AG04449 (cell line): ENCODE results near the gene SCAMP2.
A peak's percentile ranks its signal among the peaks of the same experiment; 100 is the strongest.
"Not testable (repeated sequence)": the region's sequence is repeated elsewhere in the genome, so short reads cannot be mapped to it uniquely, and the experiment has no call there.

Source experiments
- CTCF ChIA-PET: fragments of 350-600 bp; formaldehyde crosslinking; extraction: SDS; loops from one replicate; lab custom pipeline; 2021; ENCODE audit warnings: antibody characterized with exemption; lab: Yijun Ruan, JAX
- POLR2A ChIA-PET: fragments of 400-600, 350-600 bp; formaldehyde crosslinking; extraction: SDS; loops from one replicate; lab custom pipeline; 2020; ENCODE audit warnings: antibody characterized with exemption, inconsistent platforms; lab: Yijun Ruan, JAX
- DNase-seq: peaks from one replicate; pipeline ENCODE4 v3.0.0-alpha.2; 2010; ENCODE audit warnings: low read depth, low spot score
- H3K4me3 ChIP-seq: 2 replicates; pipeline ENCODE4 v1.5.1; 2011; ENCODE audit warnings: low read depth, mild to moderate bottlenecking, control low read depth, low read length
- CTCF ChIP-seq: IDR thresholded peaks from one replicate; pipeline ENCODE4 v1.5.1; 2011; ENCODE audit warnings: mild to moderate bottlenecking, moderate library complexity, low read length, control low read depth, inconsistent platforms; ENCODE audit not compliant: insufficient read depth; ENCODE audit errors: missing control alignments

Gene SCAMP2

DNA sequence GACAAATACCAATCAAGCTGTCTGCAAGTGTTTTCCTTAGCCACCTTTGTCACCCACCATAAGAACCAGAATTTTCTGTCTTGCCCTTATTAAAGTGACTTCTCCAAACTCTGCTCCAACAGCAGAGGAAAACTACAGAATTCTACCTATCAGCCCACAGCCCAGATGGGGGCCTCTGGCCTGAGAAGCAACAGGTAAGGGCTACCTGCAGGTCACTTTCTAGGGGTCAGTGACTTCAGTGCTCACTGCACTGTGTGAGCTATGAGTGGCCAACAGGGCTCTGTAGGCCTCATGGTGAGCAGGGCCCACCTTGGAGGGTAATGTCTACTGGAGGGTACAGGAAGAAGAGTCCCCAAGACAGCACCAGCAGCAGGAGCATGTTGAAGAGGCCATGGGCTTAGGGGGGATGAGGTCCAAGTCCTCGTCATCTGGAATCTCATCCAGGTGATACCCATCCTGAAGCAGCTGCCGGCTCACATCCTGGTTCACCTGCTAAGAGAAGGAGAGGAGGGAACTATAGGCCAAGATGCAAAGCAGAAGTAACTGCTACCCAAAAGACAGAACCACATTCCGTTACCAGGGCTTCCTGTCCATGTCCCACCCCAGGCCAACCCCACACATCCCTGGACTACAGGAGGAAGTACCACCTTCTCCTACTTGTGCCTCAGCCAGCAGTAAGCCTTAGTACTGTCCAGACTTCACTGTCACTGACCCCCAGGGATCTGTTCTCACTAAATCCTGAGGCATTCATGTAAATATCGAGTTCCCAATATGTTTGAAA lies 29.3 kb upstream of the SCAMP2 start:
- no peak for DNase-seq
- no peak for TF ChIP-seq CTCF
- no peak overlapping the region for H3K4me3 ChIP-seq
- POLR2A ChIA-PET: interaction anchor here (1.1 to 1.4 kb wide), 2 partner anchors 13 to 17 kb away, joined by 3 to 10 read pairs; partner anchors contain the start of gene MPI
- CTCF ChIA-PET: interaction anchor here (0.9 to 8.8 kb wide), 43 partner anchors 10 to 531 kb away, joined by 3 to 134 read pairs (median 8); partner anchors contain the start of genes CSK, MPI, SCAMP2 and ULK3

- ChIA-PET POLR2A (interaction anchor here (1.1 to 1.4 kb wide), 2 partner anchors 12 to 16 kb away, joined by 3 to 10 read pairs; partner anchors contain the start of gene MPI), CTCF (interaction anchor here (0.7 to 8.8 kb wide), 47 partner anchors 9 to 352 kb away, joined by 3 to 134 read pairs (median 7); partner anchors contain the start of genes CSK, MPI, SCAMP2 and ULK3)
- TF ChIP-seq CTCF: peak; percentile 62
- DNase-seq: no peak
- no peak overlapping the region for H3K4me3 ChIP-seq
Observed at GRCh38 chr15:74901612-74902063, 28.5 kb upstream of the SCAMP2 start.

GRCh38 chr15:74897300-74897701 lies 24.1 kb upstream of the SCAMP2 start:
- CTCF ChIA-PET: interaction anchor here (0.8 to 9.3 kb wide), 2 partner anchors 6 to 96 kb away, joined by 4 to 134 read pairs; partner anchors contain the start of gene FAM219B
- no peak for TF ChIP-seq CTCF
- no peak overlapping the region for H3K4me3 ChIP-seq
- POLR2A ChIA-PET: interaction anchor here (0.6 to 1.6 kb wide), 5 partner anchors 8 to 126 kb away, joined by 3 to 11 read pairs (median 3); partner anchors contain the start of genes FAM219B, MPI and PPCDC
- DNase-seq: no peak

- DNase-seq: no peak
- TF ChIP-seq CTCF: no peak
- CTCF ChIA-PET: interaction anchor here (9.3 kb wide), 1 partner anchor 7 kb away, joined by 134 read pairs; the partner anchor contains the start of gene FAM219B
- POLR2A ChIA-PET: interaction anchor here (1.1 to 1.9 kb wide), 2 partner anchors 10 to 12 kb away, joined by 4 to 13 read pairs; partner anchors contain the start of gene FAM219B
- no peak overlapping the region for H3K4me3 ChIP-seq
Observed at GRCh38 chr15:74896316-74896715, 23.2 kb upstream of the SCAMP2 start.

GRCh38 chr15:74895830-74896229 lies 22.7 kb upstream of the SCAMP2 start:
- no peak for DNase-seq
- H3K4me3 ChIP-seq: no peak overlapping the region
- CTCF ChIA-PET: interaction anchor here (0.9 to 9.3 kb wide), 2 partner anchors 7 to 112 kb away, joined by 3 to 134 read pairs; partner anchors contain the start of gene FAM219B
- TF ChIP-seq CTCF: no peak
- POLR2A ChIA-PET: interaction anchor here (0.7 to 1.9 kb wide), 3 partner anchors 11 to 112 kb away, joined by 4 to 13 read pairs (median 5); partner anchors contain the start of gene FAM219B

DNA sequence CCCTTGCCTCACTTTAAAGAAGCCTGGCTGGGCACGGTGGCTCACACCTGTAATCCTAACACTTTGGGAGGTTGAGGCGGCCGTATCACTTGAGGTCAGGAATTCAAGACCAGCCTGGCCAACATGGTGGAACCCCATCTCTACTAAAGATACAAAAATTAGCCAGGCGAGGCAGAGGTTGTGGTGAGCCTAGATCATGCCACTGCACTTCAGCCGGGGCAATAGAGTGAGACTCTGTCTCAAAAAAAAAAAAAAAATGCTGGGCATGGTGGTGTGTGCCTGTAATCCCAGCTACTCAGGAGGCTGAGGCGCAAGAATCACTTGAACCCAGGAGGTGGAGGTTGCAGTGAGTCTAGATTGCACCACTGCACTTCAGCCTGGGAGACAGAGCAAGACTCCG lies 21.2 kb upstream of the SCAMP2 start:
- not testable (repeated sequence) for H3K4me3 ChIP-seq, DNase-seq
- POLR2A ChIA-PET: interaction anchor here (0.7 kb wide), 1 partner anchor 699 kb away, joined by 4 read pairs; no protein-coding TSS in a partner anchor
- CTCF ChIA-PET: interaction anchor here (1.1 to 9.3 kb wide), 2 partner anchors 9 to 113 kb away, joined by 3 to 134 read pairs; partner anchors contain the start of gene FAM219B
